ENCODE results near the gene TYMP.

DNA sequence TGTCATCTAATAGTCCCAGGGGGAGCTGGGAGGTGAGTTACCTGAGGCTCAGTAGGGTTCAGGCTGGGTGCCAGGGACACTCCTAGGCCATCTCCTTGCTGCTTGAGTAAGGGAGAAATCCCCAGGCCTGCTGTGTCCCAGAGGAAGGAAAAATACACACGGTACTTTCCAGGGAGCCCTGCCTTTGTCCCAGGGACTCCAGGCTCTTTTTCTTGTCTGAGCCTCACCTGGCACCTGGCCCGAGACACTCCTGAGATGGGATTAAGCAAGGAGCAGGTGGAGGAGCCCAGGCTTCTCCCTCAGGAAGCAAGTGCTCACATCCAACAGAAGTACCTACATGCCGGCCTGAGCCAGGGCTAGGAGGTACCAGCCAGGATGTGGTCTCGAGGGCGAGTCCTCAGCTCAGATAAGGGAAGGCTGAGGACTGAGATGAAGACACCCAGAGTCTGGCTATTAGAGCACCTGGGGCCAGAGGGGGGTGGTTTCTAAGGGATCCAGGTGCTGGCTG lies 15.0 kb upstream of the TYMP start:
- TF ChIP-seq, protein P1, sequence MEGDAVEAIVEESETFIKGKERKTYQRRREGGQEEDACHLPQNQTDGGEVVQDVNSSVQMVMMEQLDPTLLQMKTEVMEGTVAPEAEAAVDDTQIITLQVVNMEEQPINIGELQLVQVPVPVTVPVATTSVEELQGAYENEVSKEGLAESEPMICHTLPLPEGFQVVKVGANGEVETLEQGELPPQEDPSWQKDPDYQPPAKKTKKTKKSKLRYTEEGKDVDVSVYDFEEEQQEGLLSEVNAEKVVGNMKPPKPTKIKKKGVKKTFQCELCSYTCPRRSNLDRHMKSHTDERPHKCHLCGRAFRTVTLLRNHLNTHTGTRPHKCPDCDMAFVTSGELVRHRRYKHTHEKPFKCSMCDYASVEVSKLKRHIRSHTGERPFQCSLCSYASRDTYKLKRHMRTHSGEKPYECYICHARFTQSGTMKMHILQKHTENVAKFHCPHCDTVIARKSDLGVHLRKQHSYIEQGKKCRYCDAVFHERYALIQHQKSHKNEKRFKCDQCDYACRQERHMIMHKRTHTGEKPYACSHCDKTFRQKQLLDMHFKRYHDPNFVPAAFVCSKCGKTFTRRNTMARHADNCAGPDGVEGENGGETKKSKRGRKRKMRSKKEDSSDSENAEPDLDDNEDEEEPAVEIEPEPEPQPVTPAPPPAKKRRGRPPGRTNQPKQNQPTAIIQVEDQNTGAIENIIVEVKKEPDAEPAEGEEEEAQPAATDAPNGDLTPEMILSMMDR (IDR thresholded peaks at IDR 0.05), result no peak
- no peak for TF ChIP-seq POLR2A (IDR thresholded peaks at IDR 0.05)
